IPS-18a (cell line): ENCODE measurements around the gene TUFM.

ENCODE experiments used
- H3K27ac ChIP-seq: one replicate; pipeline ENCODE4 v1.5.1; 2013; ENCODE audit warnings: low read length
- H3K27me3 ChIP-seq: one replicate; pipeline ENCODE4 v1.6.1; 2013; ENCODE audit warnings: mild to moderate bottlenecking, low read length; ENCODE audit not compliant: control insufficient read depth, insufficient read depth
- H3K36me3 ChIP-seq: one replicate; pipeline ENCODE4 v1.6.1; 2013; ENCODE audit warnings: low read depth, low read length; ENCODE audit not compliant: control insufficient read depth
- H3K4me1 ChIP-seq: one replicate; pipeline ENCODE4 v1.6.1; 2013; ENCODE audit warnings: low read depth, low read length; ENCODE audit not compliant: control insufficient read depth
- H3K4me3 ChIP-seq: one replicate; pipeline ENCODE4 v1.5.1; 2013; ENCODE audit warnings: low read length
- H3K9ac ChIP-seq: one replicate; pipeline ENCODE4 v1.6.1; 2013; ENCODE audit warnings: mild to moderate bottlenecking, low read length, moderate library complexity
- H3K9me3 ChIP-seq: one replicate; pipeline ENCODE4 v1.6.1; 2013; ENCODE audit warnings: low read depth, low read length; ENCODE audit not compliant: control insufficient read depth

TUFM gene

GRCh38 chr16:28845761-28846079 lies 428 bp downstream of the TUFM start:
- Histone ChIP-seq H3K27ac (peak overlapping the region; percentile 11), H3K9me3 (no peaks in the 10 kb centered on the region), H3K36me3 (peaks cover 32% of the 10 kb centered on the region), H3K27me3 (no peaks in the 10 kb centered on the region), H3K4me3 (peak overlapping the region; percentile 92), H3K4me1 (no peaks in the 10 kb centered on the region), H3K9ac (peak overlapping the region; percentile 84)

GRCh38 chr16:28845293-28845692 lies 855 bp downstream of the TUFM start:
- Histone ChIP-seq H3K27me3 (no peaks in the 10 kb centered on the region), H3K27ac (peak overlapping the region; percentile 11), H3K36me3 (peaks cover 32% of the 10 kb centered on the region), H3K4me3 (peak overlapping the region; percentile 92), H3K4me1 (no peaks in the 10 kb centered on the region), H3K9ac (peak overlapping the region; percentile 84), H3K9me3 (no peaks in the 10 kb centered on the region)

- Histone ChIP-seq H3K27me3 (no peaks in the 10 kb centered on the region), H3K9ac (no peak overlapping the region), H3K4me1 (no peaks in the 10 kb centered on the region), H3K4me3 (no peak overlapping the region), H3K36me3 (peaks cover 32% of the 10 kb centered on the region), H3K9me3 (no peaks in the 10 kb centered on the region), H3K27ac (no peak overlapping the region)
Observed at GRCh38 chr16:28844226-28844885, 1.8 kb downstream of the TUFM start.

GRCh38 chr16:28843766-28844165 lies 2.4 kb downstream of the TUFM start:
- no peaks in the 10 kb centered on the region for H3K27me3 ChIP-seq
- no peak overlapping the region for H3K9ac ChIP-seq
- H3K9me3 ChIP-seq: no peaks in the 10 kb centered on the region
- peaks cover 36% of the 10 kb centered on the region for H3K36me3 ChIP-seq
- no peak overlapping the region for H3K4me3 ChIP-seq
- no peak overlapping the region for H3K27ac ChIP-seq
- H3K4me1 ChIP-seq: no peaks in the 10 kb centered on the region

- Histone ChIP-seq H3K36me3 (peaks cover 44% of the 10 kb centered on the region), H3K9me3 (no peaks in the 10 kb centered on the region), H3K9ac (no peak overlapping the region), H3K4me3 (no peak overlapping the region), H3K27me3 (no peaks in the 10 kb centered on the region), H3K4me1 (no peaks in the 10 kb centered on the region), H3K27ac (no peak overlapping the region)
Observed at GRCh38 chr16:28842696-28843095, 3.5 kb downstream of the TUFM start.

- peaks cover 68% of the 10 kb centered on the region for H3K36me3 ChIP-seq
- no peak overlapping the region for H3K27ac ChIP-seq
- H3K9ac ChIP-seq: no peak overlapping the region
- no peaks in the 10 kb centered on the region for H3K4me1 ChIP-seq
- no peak overlapping the region for H3K4me3 ChIP-seq
- H3K27me3 ChIP-seq: no peaks in the 10 kb centered on the region
- H3K9me3 ChIP-seq: no peaks in the 10 kb centered on the region
Observed at GRCh38 chr16:28839899-28840298, 6.2 kb downstream of the TUFM start.

GRCh38 chr16:28839004-28839639 lies 7.0 kb downstream of the TUFM start:
- H3K27ac ChIP-seq: no peak overlapping the region
- H3K36me3 ChIP-seq: peaks cover 68% of the 10 kb centered on the region
- H3K9ac ChIP-seq: no peak overlapping the region
- H3K9me3 ChIP-seq: no peaks in the 10 kb centered on the region
- no peaks in the 10 kb centered on the region for H3K4me1 ChIP-seq
- no peak overlapping the region for H3K4me3 ChIP-seq
- no peaks in the 10 kb centered on the region for H3K27me3 ChIP-seq

- Histone ChIP-seq H3K36me3 (peaks cover 68% of the 10 kb centered on the region), H3K9me3 (no peaks in the 10 kb centered on the region), H3K4me3 (no peak overlapping the region), H3K9ac (no peak overlapping the region), H3K27ac (no peak overlapping the region), H3K27me3 (no peaks in the 10 kb centered on the region), H3K4me1 (no peaks in the 10 kb centered on the region)
Observed at GRCh38 chr16:28838558-28838918, 7.6 kb downstream of the TUFM start.

GRCh38 chr16:28837672-28838557 lies 8.2 kb downstream of the TUFM start:
- no peaks in the 10 kb centered on the region for H3K27me3 ChIP-seq
- H3K4me3 ChIP-seq: no peak overlapping the region
- H3K9ac ChIP-seq: no peak overlapping the region
- H3K27ac ChIP-seq: no peak overlapping the region
- H3K9me3 ChIP-seq: no peaks in the 10 kb centered on the region
- H3K36me3 ChIP-seq: peaks cover 68% of the 10 kb centered on the region
- H3K4me1 ChIP-seq: no peaks in the 10 kb centered on the region

GRCh38 chr16:28836761-28837064 lies 9.4 kb downstream of the TUFM start:
- Histone ChIP-seq H3K27ac (no peak overlapping the region), H3K36me3 (peaks cover 69% of the 10 kb centered on the region), H3K9ac (no peak overlapping the region), H3K27me3 (no peaks in the 10 kb centered on the region), H3K4me1 (no peaks in the 10 kb centered on the region), H3K4me3 (no peak overlapping the region), H3K9me3 (no peaks in the 10 kb centered on the region)

- no peaks in the 10 kb centered on the region for H3K27me3 ChIP-seq
- no peak overlapping the region for H3K27ac ChIP-seq
- no peaks in the 10 kb centered on the region for H3K4me1 ChIP-seq
- no peaks in the 10 kb centered on the region for H3K9me3 ChIP-seq
- no peak overlapping the region for H3K4me3 ChIP-seq
- peaks cover 75% of the 10 kb centered on the region for H3K36me3 ChIP-seq
- H3K9ac ChIP-seq: no peak overlapping the region
Observed at GRCh38 chr16:28835864-28836760, 10.0 kb downstream of the TUFM start.
